NCI-H1930 (cell line): ENCODE measurements around the gene COL7A1.
A peak's percentile ranks its signal among the peaks of the same experiment; 100 is the strongest.

Experiments
- DNase-seq, 2 experiments: peaks; one replicate each; lab custom pipeline; 2025; lab: John Stamatoyannopoulos, UW

Gene COL7A1

DNA sequence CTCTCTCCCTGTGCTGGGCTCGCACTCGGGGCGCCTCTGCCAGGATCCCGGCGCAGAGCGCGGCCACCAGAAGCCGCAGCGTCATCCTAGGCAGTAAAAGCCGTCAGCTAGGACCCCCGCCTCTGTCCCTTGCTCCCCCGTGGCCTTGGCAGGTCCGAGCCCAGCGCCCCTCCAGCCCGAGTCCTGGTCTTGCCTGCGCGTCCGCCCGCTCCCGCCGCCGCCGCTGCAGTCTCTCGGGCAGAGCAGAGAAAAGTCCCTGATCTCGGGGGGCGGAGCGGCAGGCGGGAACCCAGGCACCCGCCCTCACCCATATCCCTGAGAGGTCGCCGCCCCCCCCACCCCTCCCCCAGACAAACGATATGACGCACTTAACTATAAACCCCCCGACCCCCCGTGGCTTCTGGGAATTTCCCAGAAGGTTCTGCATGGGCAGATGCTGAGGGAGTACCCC is at the start of gene COL7A1:
COL7A1 (minus strand) TSS at position 255 of the 451 bp plus-strand sequence; CDS start at position 85, 170 bp downstream.
- no peak for DNase-seq

DNA sequence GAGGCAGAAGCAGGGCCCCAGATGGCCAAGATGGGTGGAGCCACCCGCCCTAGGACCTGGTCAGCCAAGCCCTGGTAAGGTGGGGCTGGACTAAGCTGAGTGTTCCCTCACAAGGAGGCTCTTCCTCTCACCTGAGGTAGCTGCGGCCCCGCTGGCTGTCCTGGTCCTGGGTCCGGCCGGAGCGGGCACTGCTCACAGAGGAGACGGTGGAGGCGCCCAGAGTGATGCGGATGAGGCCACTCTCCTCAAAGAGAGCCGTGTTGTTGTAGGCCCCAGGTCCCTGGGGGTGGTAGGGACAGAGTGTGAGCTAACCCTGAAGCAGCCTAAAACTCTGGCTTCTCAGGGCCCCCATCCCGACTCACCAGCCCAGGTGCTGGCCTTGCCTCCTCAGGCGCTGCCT is 47.5 kb upstream of the COL7A1 start:
- DNase-seq: no peak

DNA sequence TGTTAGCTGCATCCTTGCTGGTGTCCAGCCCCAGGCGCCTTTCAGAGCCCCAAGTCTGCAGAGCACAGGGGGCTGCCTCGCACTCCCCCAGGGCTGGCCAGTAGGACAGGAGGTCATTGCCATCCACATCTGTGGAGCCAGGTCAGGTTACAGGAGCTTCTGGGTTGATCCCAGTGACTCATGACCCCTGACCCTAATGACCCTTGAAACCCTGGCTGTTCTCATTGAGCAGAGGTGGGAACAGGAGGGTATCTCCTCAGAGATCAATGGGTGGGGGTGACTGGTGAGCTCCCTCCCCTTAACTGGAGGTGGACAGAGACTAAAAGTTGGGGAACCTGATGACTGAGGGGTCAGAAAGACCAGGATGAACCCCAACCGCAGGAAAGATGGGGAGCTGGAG is 46.3 kb upstream of the COL7A1 start:
- DNase-seq: no peak

DNA sequence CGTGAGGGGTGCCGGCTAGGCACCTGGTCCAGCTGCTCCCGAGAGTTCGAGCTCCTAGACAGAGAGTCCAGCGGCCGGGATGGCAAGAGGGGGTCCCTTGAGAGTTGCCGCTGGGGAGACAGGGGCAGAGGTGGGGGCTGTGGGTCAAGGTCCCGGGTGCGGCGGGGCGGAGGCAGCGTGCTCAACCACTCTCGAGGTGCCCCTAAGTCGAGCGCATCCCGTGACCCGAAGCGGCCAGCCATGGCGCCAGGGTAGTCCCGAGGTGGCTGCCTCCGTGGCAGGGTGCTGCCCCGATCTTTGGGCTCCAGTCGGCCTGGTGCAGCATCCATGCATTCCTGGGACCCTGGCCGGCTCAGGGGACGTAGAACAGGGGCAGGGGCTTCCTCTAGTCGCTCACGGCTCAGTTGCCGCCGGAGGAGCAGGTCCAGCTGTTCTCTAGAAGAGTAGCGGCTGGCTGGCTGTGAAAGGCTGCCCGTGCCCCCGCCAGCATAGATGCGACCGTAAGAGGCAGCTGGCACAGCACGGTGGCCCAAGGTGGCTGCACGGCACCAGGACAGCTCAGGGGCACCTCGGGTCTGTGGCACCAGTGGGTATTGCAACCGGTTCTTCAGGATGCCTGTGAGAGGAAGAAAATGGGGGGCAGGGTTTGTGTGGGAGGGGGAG is 44.9 kb upstream of the COL7A1 start:
- DNase-seq: no peak

DNA sequence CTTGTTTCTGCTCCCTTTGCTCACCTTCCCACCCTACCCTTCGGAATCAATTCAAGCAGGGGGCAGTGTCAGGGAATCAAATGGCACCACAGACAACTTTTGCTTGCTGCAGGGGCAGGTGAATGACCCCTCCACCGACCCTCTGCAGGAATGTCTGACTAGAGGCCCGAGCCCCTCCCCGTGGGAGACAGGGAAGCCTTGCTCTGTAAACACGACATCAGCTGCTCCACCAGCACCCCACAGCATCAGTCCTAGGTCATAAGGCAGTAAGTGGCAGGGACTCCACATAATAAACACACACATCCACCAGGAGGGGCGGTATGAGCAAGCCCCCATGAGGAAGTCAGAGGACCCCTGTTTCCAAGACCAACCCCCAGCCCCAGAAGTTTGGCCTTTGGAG is 42.2 kb upstream of the COL7A1 start:
- DNase-seq: no peak

DNA sequence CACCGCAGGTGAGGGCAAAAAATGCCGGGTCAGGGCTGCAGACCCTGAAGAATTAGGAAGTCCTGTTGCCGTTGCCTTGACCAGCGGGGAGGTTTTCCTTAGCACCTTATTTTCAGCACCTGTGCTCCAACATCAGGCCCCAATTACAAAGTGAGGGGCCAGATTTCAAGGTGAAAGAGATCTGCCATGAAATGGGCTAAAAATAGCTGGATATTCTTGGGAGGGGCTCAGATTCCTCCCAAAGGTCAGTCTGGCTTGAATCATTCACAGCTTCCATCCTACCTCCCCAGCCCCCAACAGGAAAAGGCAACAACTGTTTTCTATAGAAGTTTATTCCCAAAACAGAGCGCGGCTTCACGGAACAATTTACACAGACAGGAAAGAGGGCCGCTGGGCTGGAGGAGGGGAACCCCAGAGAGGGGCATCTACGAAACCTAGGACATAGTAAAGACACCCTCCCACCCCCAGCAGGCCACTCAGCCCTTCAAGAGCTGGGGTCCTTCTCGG is 41.1 kb upstream of the COL7A1 start:
- no peak for DNase-seq

DNA sequence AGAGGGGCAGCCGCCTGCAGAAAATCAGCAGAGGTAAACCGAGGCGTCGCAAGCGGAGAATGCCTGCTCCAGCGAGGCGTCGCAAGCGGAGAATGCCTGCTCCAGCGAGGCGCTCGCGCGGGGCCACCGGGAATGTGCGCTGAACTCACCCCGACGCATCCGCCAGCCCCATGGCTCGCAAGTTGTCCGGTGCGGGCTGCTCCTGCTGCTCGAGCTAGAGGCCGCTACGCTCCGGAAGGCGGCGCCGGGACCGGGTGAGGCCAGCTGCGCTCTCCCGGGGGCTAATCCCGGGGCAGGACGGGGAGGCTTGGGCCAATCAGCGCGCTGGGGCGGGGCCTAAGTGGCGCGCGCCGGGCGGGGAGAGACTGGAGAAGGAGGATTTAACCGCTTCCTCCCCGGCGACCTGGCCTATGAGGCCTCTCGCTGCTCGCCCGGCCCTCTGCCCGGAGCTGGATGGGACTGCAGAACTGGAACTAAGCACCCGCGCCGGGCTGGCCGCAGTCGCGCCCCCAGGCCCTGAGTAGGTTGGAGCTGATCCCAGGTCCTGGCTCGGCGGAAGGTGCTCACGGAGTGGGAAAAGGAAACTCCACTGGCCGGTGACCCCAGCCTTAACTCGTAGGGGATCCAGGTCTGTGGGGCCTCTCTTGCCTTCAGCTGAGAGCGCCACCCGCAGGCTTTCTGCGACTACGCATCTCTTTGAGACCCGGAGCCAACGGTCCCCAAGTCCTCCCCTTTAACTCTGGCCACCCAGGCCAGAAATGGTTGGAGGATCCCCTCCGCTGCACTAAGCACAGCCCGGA is 40.3 kb upstream of the COL7A1 start, which contains the start of gene SLC26A6:
SLC26A6 (minus strand) TSS at position 240 of the 800 bp plus-strand sequence; CDS start at position 172, 68 bp downstream.
- DNase-seq: peak; percentile 83 to 87

DNA sequence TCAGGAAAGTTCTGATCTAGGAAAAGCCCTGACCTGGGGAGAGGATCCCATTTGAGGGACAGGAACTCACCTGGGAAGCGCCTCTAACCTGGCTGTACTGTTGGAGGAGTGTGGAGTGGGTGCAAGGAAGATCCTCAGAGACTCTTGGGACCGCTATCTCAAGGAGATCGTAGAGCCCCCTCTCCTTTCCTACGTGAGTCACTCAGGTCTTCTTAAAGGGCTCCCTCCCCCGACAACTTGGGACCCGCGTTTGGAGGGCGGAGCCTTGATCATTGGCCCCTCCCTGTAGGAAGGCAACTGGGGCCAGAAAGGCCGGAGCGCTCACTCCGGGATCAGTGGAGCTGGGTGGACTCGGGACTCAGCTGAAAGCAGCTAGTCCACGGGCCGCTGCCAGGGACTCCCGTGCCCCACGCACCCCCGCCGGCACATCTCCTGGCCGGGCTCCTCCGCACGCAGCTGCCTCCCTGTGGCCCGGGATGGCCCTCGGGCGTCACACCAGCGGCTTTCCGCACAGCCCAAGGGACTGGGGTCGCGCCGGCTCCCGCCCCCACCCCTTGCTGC is 39.6 kb upstream of the COL7A1 start:
- DNase-seq: no peak

DNA sequence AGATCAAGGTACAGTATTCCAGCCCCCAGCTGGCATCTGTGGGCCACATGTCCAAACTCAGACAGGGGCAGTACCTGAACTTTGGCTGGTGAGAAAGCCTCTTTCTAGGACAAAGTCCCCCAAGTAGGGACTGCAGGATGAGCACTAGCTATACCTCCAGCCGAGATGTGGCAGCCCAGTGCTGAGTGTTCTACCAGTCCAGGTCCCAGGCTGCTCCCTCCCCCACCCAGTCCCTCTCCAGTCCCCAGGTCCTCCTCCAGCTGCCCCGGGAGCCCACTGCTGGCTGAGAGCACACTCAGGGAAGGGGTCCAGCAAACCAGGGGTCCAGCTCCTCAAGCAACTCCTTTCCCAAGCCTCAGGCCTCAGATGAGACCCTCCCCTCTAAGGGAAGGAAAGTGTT is 38.6 kb upstream of the COL7A1 start:
- no peak for DNase-seq

DNA sequence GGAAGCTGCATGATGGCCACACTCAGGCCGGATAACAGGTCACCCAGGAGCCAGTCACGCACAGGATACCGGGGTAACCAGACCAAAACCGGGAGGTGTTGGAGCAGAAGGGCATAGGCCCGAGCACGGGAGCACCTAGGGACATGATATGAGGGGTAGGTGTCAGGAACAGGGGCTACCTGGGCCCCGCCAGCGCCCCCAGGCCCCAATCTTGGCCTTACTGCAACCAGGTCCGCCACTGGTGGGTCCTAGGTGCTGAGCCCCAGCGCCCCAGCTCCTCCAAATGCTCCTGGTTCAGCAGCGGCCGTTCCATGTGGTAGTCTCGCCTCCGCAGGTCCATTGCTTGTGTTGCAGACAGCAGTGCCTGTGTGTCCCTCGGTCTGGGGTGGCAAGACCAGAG is 38.1 kb upstream of the COL7A1 start:
- no peak for DNase-seq

DNA sequence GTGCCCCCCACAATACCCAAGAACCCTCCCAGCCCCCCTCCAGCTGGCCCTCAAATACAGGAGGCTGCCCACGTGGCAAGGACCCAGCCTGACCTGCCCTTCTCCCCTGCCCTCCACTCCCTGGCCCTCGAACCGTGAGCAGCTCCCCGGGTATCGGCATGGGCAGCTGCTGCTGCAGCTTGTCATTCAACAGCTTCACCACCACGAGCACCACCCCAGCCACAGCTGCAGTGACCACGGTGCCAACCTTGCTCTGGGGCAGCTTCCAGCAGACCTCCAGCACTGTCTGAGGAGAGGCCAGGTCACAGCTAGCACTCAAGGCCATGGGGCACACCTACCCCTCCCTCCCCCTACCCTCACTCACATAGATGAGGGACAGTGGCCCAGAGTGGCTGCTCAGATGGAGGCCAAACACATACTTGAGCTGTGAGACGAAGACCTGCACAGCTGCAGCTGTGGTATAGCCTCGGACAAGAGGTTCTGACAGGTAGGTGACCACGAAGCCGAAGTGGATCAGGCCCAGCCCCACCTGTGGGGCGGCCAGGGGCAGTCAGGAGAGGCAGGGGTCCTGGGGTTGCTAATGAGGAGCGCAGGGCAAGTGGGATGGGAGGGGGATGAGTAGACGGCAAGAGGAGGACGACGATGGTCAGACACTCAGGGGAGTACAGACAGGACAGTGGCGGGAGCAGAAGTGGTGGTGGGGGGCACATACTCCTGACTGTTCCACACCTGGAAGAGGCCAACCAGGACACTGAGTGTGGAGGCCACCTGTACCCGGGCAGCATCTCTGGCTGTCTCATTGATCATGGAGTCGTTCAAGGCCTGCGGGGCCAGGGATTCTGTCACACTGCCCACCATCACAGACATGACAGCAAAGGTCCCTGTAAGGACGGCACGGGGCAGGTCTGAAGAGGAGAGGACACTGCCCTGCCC is 36.7 kb upstream of the COL7A1 start:
- DNase-seq: no peak

DNA sequence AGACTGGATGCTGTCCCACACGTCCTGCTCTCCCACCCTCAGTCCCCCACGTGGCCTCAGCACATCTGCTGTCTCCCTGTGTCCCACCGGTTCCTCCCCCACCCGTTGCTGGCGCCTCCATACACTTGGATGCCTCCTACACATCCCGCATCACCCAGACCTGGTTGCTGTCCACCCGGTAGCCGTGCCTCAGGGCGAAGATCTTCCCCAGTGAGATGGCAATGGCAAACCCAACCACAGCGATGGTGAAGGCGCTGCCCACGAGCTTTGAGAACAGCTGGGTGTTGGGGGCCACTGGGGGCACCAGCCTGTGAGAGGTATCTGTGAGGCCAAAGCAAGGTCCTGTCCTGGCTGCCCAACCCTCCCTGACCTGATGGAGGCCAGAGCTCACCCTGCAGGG is 35.7 kb upstream of the COL7A1 start:
- DNase-seq: no peak

DNA sequence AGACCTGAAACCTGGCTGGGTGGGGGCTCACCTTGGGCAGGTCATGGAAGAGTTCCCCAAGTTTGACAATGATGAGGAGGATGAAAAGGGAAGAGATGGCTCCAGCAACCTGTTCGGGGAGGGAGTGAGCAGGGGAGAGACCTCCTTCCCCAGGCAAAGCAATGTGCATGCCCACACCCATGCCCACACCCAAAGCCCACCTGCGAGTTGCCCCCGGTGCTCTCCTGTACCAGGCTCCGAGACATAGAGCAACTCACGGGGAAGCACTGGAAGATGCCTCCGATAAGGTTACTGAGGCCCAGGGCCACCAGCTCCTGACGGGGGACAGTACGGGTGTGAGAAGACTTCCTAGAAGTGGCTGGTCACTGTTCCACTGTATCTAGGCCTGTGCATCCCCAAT is 35.3 kb upstream of the COL7A1 start:
- DNase-seq: no peak

DNA sequence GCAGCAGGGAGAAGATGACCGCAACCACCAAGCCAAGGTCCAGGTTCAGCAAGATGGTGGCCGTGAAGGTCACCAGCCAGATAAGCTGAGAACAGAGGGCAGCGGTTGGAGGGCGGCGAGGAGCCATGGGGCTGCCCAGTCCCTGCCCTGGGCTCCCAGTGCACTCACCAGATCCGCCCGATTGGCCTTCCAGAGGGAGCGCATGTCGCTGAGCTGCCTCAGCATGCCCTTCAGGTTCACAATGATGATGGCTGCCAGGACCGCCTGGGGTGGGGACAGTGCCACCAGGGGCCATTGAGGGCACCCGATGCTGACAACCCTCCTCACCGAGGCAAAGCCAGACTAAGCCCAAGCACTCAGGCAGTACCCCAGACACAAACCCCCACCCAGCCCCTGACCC is 34.8 kb upstream of the COL7A1 start:
- no peak for DNase-seq

DNA sequence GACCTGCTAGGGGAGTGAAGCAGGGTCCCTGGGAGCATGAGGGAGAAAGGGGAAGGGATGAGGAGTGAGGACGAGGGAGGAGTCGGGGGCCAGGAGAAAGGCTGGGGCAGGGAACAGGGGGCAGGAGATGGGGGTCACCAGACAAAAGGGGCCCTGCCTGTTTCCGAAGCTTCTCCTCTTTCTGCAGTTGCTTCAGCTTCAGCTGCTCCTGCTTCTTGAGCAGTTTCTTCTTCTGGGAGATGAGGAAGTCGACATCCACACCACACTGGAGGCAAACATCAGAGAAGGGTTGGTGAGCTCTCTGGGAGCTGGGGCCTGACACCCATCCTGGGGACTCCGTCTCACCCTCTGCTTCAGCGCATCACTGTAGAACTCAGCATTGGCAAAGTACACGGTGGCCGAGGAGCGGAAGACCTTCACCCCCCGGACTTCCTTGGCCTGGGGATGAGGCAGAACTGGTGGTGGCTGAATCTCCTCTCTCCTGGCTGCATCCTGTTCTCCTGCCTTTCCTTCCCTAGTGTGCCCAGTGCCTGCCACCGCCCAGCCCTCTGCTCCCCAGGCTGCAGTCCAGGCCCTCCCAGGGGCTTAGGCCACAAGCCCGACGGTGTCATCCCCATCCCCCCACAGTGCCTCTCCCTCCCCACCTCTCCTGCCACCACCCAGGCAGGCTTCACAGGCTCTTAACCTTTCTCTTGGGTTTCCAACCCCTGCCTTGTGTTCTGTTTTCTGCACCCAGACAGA is 33.3 kb upstream of the COL7A1 start:
- no peak for DNase-seq

DNA sequence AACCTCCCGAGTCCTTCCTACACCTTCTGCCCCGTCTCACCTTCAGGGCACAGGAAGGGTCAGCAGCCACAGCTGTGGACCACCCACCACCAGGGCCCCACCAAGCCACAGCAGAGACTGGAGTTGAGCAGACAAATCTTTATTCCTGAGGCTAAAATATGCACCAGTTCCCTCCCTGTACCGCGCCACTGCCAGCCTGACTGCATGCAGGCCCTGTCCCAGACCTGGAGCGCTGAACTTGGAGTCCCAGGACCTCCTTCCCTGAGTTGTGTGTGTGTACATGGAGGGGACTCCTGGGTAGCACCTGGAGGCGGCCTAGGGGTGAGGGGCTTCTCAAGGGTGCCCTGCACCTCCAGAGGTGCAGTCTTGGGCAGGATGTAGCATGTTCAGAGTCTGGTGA is 30.5 kb upstream of the COL7A1 start:
- no peak for DNase-seq

DNA sequence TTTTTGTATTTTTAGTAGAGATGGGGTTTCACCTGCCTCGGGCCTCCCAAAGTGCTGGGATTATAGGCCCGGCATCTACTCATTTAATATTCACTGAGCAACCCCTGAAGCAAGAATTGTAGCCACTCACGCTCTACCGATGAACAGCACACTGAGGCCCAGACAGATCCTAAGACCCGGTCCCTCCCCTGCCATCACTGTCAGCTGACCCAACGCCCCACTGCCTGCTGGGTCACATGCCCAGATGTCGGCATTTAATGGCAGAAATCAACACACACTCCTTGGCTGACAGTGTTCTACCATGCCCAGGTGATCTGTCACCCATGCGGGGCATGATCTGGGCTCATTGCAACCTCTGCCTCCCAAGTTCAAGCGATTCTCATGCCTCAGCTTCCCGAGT is 29.6 kb upstream of the COL7A1 start:
- DNase-seq: no peak

DNA sequence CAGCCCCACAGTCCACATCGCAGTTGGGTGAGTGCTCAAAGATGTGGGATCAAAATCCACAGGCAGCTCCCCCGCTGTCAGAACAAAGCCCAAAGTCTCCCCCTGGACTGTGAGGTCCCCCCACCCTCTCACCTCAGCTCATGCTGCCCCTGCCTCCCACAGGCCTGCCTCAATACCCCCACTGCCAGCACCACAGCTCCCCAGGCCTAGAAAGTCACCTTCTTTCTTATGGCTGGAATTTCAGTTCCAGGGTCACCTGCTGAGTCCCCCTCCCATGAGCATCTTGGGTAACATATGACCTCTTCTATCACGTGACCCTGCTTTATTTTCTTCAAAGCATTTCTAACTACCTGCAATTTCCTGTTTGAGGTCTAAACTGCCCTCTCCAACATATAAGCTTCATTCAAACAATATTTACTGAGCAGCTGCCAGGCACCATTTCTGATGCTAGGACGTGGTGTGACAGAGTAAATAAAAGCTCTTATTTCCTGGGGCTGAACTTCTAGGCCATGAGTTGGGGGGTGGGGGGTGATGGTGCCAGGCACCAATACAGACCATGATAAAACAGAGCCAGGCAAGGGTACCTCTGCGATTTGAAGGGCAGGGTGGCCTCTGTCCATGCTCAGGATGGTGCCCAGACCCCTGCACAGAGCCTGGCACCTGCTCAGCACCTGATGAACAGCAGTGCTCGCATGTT is 28.9 kb upstream of the COL7A1 start:
- no peak for DNase-seq

DNA sequence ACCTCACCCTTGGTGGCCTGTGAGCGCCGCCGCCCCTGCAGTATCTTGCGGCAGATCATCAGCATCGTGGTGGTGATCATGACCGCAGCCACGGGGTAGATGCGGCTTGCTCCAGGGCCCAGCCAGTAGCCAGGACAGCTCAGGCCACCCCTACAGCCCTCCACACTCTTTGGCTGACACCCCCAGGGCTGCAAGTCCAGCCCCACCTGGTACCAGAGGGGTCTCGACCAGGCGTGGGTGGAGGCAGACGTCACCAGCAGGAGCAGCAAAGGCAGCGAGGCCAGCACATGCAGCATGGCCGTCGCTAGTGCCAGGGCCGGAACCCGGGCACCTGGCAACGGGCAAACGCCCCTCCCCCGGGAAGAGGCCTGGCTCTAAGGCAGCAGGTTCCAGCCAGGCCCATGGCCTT is 26.3 kb upstream of the COL7A1 start, which contains the start of gene TMEM89:
TMEM89 (minus strand) TSS at position 309 of the 409 bp plus-strand sequence; CDS start at position 296, 13 bp downstream.
- DNase-seq: no peak
